ENCODE data around the gene CAPN10. TPM values are rescaled to one million over a fixed set of nuclear protein-coding genes. Genes with fewer than 3 reads are reported as not detected.

The CAPN10 gene
- total RNA-seq, 2 donors from 2014 or later: 50.4 to 73.9 TPM

GRCh38 chr2:240575101-240575965 lies 11.2 kb upstream of the CAPN10 start:
- Mint-ChIP-seq H3K4me3 (no peak overlapping the region), H3K27ac (no peak overlapping the region), H3K36me3 (no peaks in the 10 kb centered on the region), H3K9me3 (no peaks in the 10 kb centered on the region), H3K4me1 (ENCODE audit: low read depth in 2 of 2) (peaks cover 28 to 32% of the 10 kb centered on the region in 2 donors), H3K27me3 (no peaks in the 10 kb centered on the region)
- no peak for ATAC-seq
- DNase-seq (ENCODE audit: low spot score): no peak

- peaks cover 30 to 34% of the 10 kb centered on the region in 2 donors for H3K4me1 Mint-ChIP-seq (ENCODE audit: low read depth in 2 of 2)
- H3K36me3 Mint-ChIP-seq: no peaks in the 10 kb centered on the region
- H3K27ac Mint-ChIP-seq: no peak overlapping the region
Observed at GRCh38 chr2:240576036-240576435, 10.5 kb upstream of the CAPN10 start.

GRCh38 chr2:240576436-240577205 lies 9.9 kb upstream of the CAPN10 start:
- DNase-seq (ENCODE audit: low spot score) (no peak), ATAC-seq (no peak)
- H3K4me3 Mint-ChIP-seq: no peak overlapping the region
- no peaks in the 10 kb centered on the region for H3K36me3 Mint-ChIP-seq
- peaks cover 25 to 30% of the 10 kb centered on the region in 2 donors for H3K4me1 Mint-ChIP-seq (ENCODE audit: low read depth in 2 of 2)
- H3K27me3 Mint-ChIP-seq: no peaks in the 10 kb centered on the region
- no peak overlapping the region for H3K27ac Mint-ChIP-seq
- H3K9me3 Mint-ChIP-seq: no peaks in the 10 kb centered on the region

More at GRCh38 chr2:240576036-240576435, 10.5 kb upstream of the CAPN10 start:
- DNase-seq (ENCODE audit: low spot score) (no peak), ATAC-seq (no peak)
- Mint-ChIP-seq H3K27me3 (no peaks in the 10 kb centered on the region), H3K4me3 (no peak overlapping the region), H3K9me3 (no peaks in the 10 kb centered on the region)

GRCh38 chr2:240577281-240578109 lies 9.0 kb upstream of the CAPN10 start:
- Mint-ChIP-seq H3K36me3 (no peaks in the 10 kb centered on the region), H3K9me3 (no peaks in the 10 kb centered on the region), H3K27me3 (no peaks in the 10 kb centered on the region)

GRCh38 chr2:240578110-240578450 lies 8.5 kb upstream of the CAPN10 start:
- ATAC-seq (no peak), DNase-seq (ENCODE audit: low spot score) (no peak)
- Mint-ChIP-seq H3K36me3 (no peaks in the 10 kb centered on the region), H3K4me1 (ENCODE audit: low read depth in 2 of 2) (peaks cover 31 to 33% of the 10 kb centered on the region in 2 donors), H3K27me3 (no peaks in the 10 kb centered on the region), H3K4me3 (no peak overlapping the region), H3K27ac (no peak overlapping the region), H3K9me3 (no peaks in the 10 kb centered on the region)

More at GRCh38 chr2:240577281-240578109, 9.0 kb upstream of the CAPN10 start:
- no peak overlapping the region for H3K27ac Mint-ChIP-seq
- no peak overlapping the region for H3K4me3 Mint-ChIP-seq
- ATAC-seq: no peak
- peaks cover 28 to 29% of the 10 kb centered on the region in 2 donors for H3K4me1 Mint-ChIP-seq (ENCODE audit: low read depth in 2 of 2)
- DNase-seq (ENCODE audit: low spot score): no peak

- DNase-seq (ENCODE audit: low spot score): no peak
- H3K36me3 Mint-ChIP-seq: no peaks in the 10 kb centered on the region
- H3K27me3 Mint-ChIP-seq: no peaks in the 10 kb centered on the region
- peaks cover 31 to 35% of the 10 kb centered on the region in 2 donors for H3K4me1 Mint-ChIP-seq (ENCODE audit: low read depth in 2 of 2)
- H3K9me3 Mint-ChIP-seq: no peaks in the 10 kb centered on the region
- peak overlapping the region; percentile 23 to 75 for H3K27ac Mint-ChIP-seq
- no peak overlapping the region for H3K4me3 Mint-ChIP-seq
- ATAC-seq: no peak
Observed at GRCh38 chr2:240578488-240578887, 8.0 kb upstream of the CAPN10 start.

- peak; percentile 12 to 25 for ATAC-seq
- no peaks in the 10 kb centered on the region for H3K36me3 Mint-ChIP-seq
- H3K9me3 Mint-ChIP-seq: no peaks in the 10 kb centered on the region
- peaks cover 32 to 35% of the 10 kb centered on the region in 2 donors for H3K4me1 Mint-ChIP-seq (ENCODE audit: low read depth in 2 of 2)
- DNase-seq (ENCODE audit: low spot score): no peak
- H3K4me3 Mint-ChIP-seq: peak overlapping the region; percentile 31
- peak overlapping the region; percentile 56 to 75 for H3K27ac Mint-ChIP-seq
- H3K27me3 Mint-ChIP-seq: no peaks in the 10 kb centered on the region
Observed at GRCh38 chr2:240579071-240579762, 7.3 kb upstream of the CAPN10 start.

GRCh38 chr2:240579771-240580614 lies 6.5 kb upstream of the CAPN10 start:
- DNase-seq (ENCODE audit: low spot score) (no peak), ATAC-seq (peak; percentile 61 to 63)
- Mint-ChIP-seq H3K4me3 (peak overlapping the region; percentile 31), H3K36me3 (no peaks in the 10 kb centered on the region), H3K27me3 (no peaks in the 10 kb centered on the region), H3K9me3 (no peaks in the 10 kb centered on the region), H3K27ac (peak overlapping the region; percentile 56 to 75), H3K4me1 (ENCODE audit: low read depth in 2 of 2) (peaks cover 39 to 43% of the 10 kb centered on the region in 2 donors)

GRCh38 chr2:240581811-240582210 lies 4.7 kb upstream of the CAPN10 start:
- Mint-ChIP-seq H3K27me3 (no peaks in the 10 kb centered on the region), H3K4me3 (no peak overlapping the region), H3K27ac (no peak overlapping the region), H3K4me1 (ENCODE audit: low read depth in 2 of 2) (peaks cover 45 to 50% of the 10 kb centered on the region in 2 donors), H3K9me3 (no peaks in the 10 kb centered on the region), H3K36me3 (no peaks in the 10 kb centered on the region)
- DNase-seq (ENCODE audit: low spot score) (no peak), ATAC-seq (no peak)

- no peaks in the 10 kb centered on the region for H3K9me3 Mint-ChIP-seq
- no peaks in the 10 kb centered on the region for H3K27me3 Mint-ChIP-seq
- H3K36me3 Mint-ChIP-seq: no peaks in the 10 kb centered on the region
- no peak overlapping the region for H3K4me3 Mint-ChIP-seq
- H3K27ac Mint-ChIP-seq: peak overlapping the region in 1 of 2 donors; percentile 27
- DNase-seq (ENCODE audit: low spot score) (no peak), ATAC-seq (no peak)
- peaks cover 53 to 55% of the 10 kb centered on the region in 2 donors for H3K4me1 Mint-ChIP-seq (ENCODE audit: low read depth in 2 of 2)
Observed at GRCh38 chr2:240582781-240583180, 3.8 kb upstream of the CAPN10 start.

- no peak overlapping the region for H3K4me3 Mint-ChIP-seq
- DNase-seq (ENCODE audit: low spot score) (no peak), ATAC-seq (no peak)
- H3K36me3 Mint-ChIP-seq: no peaks in the 10 kb centered on the region
- H3K27me3 Mint-ChIP-seq: no peaks in the 10 kb centered on the region
- H3K9me3 Mint-ChIP-seq: no peaks in the 10 kb centered on the region
- H3K4me1 Mint-ChIP-seq (ENCODE audit: low read depth in 2 of 2): peaks cover 59 to 62% of the 10 kb centered on the region in 2 donors
- no peak overlapping the region for H3K27ac Mint-ChIP-seq
Observed at GRCh38 chr2:240583774-240584173, 2.8 kb upstream of the CAPN10 start.

GRCh38 chr2:240584486-240585031 lies 2.0 kb upstream of the CAPN10 start:
- H3K27me3 Mint-ChIP-seq: no peaks in the 10 kb centered on the region
- no peaks in the 10 kb centered on the region for H3K36me3 Mint-ChIP-seq
- peak in 1 of 2 donors; percentile 2 for ATAC-seq
- H3K4me3 Mint-ChIP-seq: peak overlapping the region; percentile 76
- H3K27ac Mint-ChIP-seq: peak overlapping the region in 1 of 2 donors; percentile 55
- peaks cover 56 to 61% of the 10 kb centered on the region in 2 donors for H3K4me1 Mint-ChIP-seq (ENCODE audit: low read depth in 2 of 2)
- H3K9me3 Mint-ChIP-seq: no peaks in the 10 kb centered on the region
- DNase-seq (ENCODE audit: low spot score): peak; percentile 59

All from natural killer cell treated with Interleukin-12 subunit alpha and Interleukin-12 subunit beta and Interleukin-15 and Interleukin-18, amount 100 ng/mL, for 72 hours (primary cell).